NCI-H460 (cell line): ENCODE measurements around the gene PROX1. TPM values are rescaled to one million over a fixed set of nuclear protein-coding genes. Genes with fewer than 3 reads are reported as not detected.

Experiments used
- DNase-seq: peaks from one replicate; pipeline ENCODE4 v3.0.0-alpha.2; 2016; ENCODE audit warnings: low read depth; ENCODE audit errors: extremely low read depth
- total RNA-seq: library from RNA; depleted of rRNA; stranded (reverse); fragments of >200 nt; shearing (Covaris generic); gene quantifications from 2 replicates; pipeline ENCODE4 v1.2.3, GENCODE V29; 2014

PROX1 gene
- total RNA-seq, 1 experiment from 2014 or later = 0.12 TPM

- DNase-seq = no peak
These were observed 8.7 kb downstream of the PROX1 start for GRCh38 chr1:213996320-213997037.

- DNase-seq = no peak
These were observed 9.4 kb downstream of the PROX1 start for GRCh38 chr1:213997038-213997771.

- no peak for DNase-seq
These were observed 10.0 kb downstream of the PROX1 start for GRCh38 chr1:213997772-213998107.

DNA sequence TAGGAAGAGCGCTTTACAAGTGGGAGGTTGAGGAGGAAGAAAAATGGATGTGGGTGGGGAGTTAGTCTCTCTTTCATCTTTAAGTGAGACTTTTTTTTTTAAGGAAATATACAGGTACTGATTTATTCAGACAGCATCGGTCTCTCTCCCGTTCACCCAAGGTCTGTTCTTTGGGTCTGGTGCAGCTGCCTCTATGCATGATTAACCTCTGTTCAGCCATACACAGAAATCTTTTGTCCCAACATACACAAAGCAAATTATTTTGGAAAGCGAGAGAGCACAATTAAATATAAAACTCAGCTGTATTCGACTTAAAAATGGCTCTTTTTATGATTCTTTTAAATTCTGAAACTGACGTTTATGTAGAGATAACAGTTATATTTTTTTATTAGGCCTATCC, 11.0 kb downstream of the PROX1 start:
- DNase-seq = no peak

DNA sequence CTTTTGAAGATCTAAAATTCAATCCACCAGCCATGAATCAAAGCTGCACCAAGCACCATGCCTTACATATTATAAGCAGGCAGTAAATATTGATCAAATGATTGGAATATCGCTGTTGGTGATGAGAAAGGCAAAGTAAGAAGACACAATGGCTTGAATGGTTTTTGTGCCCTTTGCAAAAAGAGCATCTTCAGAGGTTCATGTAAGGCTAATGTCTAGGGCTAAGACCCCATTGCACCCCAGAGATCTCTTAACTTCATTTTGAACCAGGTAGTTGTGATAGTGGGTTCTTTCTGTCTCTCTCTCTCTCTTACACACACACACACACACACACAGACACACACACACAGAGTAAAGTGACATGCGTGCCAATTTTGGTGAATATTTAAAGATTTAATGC, 12.0 kb downstream of the PROX1 start:
- no peak for DNase-seq

DNA sequence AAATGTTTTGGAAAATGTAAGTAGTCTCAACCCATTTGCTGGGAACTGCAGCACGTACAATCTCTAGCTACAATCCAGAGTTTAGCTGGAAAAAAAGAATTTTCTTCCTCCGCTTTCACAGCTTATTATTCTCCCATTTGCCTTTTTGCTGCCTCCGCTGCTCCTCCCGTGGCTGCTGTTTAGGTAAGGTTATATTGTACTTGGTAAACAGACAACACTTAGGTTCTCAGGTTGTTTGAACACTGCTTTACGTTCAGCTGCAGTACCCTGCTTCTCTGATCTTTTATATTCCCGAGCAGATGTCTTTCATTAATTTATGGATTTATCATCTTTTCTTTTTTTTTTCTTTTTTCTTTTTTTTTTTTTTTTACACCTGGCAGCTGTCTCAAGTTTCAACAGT, 14.3 kb downstream of the PROX1 start:
- no peak for DNase-seq

DNA sequence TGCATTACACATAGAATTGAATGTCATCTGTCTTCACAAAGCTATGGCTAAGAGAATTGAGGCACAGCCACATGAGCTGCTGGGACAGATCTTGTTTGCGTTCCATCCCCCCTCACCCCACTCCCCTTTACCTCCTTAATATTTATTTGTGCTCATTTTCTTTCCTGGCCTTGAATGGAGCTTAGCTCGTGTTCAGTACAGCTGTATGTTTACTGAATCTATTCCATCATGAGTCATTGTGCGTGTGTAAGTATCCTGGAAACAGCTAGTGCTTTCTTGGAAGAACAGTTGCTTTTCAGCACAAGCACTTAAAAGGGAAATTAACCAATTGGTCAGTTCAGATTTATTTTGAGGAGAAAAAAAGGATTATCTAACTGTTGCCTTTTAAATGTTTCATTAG, 14.7 kb downstream of the PROX1 start:
- DNase-seq = no peak

DNA sequence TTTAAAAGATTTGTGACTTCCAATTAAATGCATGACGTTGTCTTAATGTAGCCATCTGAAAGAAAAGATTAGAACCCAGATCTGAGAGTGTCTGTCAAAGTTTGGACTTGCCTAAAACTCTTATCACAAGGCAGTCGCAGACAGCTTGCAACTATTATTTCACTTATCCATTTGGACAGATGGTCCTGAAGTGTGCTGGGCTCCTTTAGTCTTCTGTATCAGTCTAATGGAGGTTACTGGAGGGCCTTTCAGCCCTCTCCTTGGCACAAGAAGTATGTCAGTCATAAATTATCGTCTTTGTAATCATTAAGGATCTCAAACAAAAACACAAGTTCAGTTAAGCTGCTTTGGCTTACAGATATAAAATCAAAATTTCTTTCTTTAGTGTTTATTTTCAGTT, 15.5 kb downstream of the PROX1 start:
- DNase-seq = no peak

DNA sequence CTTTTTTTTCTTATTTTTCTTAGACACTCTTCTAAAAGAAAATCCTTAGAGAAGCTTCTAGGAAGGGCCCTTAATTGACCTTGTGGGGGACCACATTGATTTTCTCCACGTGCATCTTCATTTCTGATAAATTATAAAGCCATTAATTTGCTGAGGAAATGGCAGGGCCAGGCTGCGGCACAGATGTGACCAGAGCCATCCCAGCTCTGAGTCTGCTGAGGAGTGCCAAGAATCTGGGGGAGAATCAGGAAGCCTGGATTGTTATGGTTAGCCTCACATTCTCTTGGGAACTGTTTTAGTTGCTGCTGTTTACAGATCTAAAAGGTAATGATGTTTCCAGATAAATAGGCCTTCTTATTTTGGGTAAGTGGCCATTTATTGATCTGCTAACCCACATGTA, 16.2 kb downstream of the PROX1 start:
- DNase-seq = no peak

DNA sequence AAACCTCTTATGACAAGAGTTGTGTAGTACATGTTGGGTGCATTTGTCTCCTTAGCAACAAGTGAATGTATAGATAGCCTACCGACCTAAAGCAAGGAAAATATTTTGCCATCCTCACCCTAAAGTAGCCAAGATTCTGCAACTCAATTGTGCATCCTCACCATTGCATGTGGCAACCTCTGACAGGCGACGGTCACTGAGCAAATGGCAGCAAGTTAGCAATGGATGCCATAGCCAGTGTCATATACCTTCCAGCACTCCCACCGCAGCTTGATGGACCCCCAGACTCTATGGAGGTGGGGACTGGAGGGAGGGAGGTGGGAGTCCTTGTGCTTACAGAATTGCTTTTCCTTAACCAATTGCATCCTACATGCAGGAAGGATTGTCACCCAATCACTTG, 17.0 kb downstream of the PROX1 start:
- no peak for DNase-seq

- no peak for DNase-seq
These were observed 17.9 kb downstream of the PROX1 start for GRCh38 chr1:214005708-214006107.

DNA sequence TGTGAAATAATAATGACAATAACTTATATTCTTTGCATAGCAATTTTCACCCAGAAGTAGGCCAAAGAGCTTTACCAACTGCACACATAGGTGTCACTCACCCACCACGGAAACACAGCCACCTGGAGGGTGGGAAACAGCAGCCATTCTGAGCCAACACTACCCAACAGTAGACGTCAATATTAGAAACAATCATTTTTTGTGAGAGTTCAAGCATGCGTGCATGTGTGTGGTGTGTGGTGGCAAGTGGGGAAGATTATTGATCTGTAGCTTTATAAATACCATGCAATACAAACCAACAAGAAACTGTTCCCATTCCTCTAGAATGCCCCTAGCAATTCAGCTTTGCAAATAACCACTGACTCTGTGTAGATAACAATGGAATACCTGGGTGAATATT, 19.1 kb downstream of the PROX1 start:
- no peak for DNase-seq

DNA sequence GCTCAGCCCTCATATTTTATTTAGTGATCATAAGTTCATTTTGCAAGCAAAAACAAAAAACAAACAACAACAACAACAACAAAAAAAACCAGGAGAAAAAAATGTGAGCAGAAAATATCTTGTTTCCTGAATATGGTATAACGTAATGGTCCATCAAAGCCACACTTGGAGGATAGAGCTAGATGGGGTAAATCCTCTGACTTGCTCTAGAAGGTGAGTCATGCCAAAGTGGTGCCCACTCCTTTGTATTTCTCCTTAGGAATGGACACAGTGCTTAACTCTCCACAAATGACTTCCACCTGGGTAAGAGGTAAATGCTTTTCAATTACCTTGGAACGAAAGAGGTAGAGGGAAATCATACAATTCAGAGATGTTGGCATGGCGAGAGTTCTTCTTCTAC, 20.6 kb downstream of the PROX1 start:
- DNase-seq = no peak

- DNase-seq = no peak
These were observed 21.1 kb downstream of the PROX1 start for GRCh38 chr1:214008791-214009422.

DNA sequence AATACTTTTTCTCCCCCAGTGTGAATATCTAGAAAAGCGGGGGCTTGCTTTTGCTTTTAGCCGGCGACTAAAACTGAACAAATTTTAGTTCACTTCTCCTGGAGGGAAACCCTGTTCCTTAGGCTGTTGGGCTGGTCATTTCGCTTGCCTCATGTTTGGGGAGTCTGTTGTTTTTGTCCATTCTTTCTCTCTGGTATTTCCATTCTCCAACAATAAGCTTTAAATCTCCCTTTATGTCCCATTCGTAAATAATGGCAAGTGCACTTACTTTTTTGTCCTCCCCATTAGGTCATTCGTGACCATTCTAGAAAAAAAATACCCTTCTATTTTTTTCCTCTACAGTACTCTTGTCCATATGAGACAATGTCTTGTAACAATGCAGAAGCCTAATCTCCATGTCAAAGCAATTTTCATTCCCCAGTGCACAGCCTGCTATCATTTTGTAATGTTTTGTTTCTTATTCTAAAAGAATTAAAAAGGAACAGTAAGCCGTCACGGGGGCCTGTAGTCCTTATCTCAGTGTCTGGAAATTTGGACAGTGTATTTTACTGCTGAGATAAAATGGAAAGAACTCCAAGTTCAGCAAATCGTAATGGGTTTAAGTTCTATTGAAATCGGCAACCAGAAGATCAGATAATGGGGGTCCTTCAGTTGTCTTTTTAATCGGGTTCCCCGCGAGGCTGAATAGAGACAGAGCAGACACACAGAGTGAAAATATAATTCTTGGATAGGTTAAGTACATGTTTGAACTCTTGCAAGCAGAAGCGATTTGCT, 21.8 kb downstream of the PROX1 start:
- no peak for DNase-seq

GRCh38 chr1:214010197-214010573, 22.4 kb downstream of the PROX1 start:
- no peak for DNase-seq

- no peak for DNase-seq
These were observed 22.9 kb downstream of the PROX1 start for GRCh38 chr1:214010717-214011116.

GRCh38 chr1:214012418-214012817, 24.6 kb downstream of the PROX1 start:
- DNase-seq = no peak

DNA sequence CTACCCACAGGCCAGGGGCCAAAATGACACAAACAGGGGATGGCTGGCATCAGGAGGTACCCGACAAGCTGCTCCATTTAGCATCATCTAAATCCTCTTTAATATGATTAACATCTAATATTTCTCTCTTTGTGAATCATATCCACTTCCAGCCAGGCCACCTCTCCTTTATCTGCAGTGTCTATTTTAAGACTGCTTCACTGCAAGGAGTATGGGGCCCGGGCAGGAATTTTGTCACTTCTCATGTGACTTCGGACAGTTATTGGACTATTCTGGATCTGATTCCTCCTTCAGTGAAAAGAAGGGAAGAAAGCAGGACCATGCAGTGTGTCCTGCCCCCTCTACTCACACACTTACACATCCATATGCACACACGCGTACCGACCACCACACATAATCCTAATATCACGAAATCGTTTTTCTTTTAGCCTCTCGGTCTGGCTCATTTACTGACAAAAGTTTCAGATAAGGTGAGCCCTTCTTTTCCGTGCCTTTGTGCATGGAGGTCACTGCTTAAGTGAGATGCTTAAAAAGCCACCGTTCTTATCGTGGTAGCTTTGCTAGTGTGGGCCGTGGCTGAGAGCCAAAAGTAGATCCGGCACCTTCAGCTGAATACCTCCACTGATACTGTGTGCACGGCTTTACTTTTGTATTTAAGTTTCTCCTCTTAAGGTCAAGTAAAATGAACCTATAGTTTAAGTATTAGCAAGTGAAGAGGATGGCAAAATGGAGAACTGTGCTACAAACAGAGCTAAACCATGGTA, 26.0 kb downstream of the PROX1 start:
- no peak for DNase-seq

GRCh38 chr1:214014730-214015129, 27.0 kb downstream of the PROX1 start:
- no peak for DNase-seq
